Placental epithelial cell (primary cell): ENCODE measurements around the gene MSI2. TPM values are rescaled to one million over a fixed set of nuclear protein-coding genes. Genes with fewer than 3 reads are reported as not detected.

ENCODE experiments used
- small RNA-seq: library from RNA; depleted of rRNA; stranded (forward); fragments of <200 nt; gene quantifications from one replicate; pipeline ENCODE3, GENCODE V24; 2012
- total RNA-seq: library from RNA; depleted of rRNA; stranded (reverse); fragments of >200 nt; gene quantifications from 2 replicates; pipeline ENCODE4 v1.2.3, GENCODE V29; 2012

Gene MSI2
- 173 and 244 TPM in 2 replicates for total RNA-seq

DNA sequence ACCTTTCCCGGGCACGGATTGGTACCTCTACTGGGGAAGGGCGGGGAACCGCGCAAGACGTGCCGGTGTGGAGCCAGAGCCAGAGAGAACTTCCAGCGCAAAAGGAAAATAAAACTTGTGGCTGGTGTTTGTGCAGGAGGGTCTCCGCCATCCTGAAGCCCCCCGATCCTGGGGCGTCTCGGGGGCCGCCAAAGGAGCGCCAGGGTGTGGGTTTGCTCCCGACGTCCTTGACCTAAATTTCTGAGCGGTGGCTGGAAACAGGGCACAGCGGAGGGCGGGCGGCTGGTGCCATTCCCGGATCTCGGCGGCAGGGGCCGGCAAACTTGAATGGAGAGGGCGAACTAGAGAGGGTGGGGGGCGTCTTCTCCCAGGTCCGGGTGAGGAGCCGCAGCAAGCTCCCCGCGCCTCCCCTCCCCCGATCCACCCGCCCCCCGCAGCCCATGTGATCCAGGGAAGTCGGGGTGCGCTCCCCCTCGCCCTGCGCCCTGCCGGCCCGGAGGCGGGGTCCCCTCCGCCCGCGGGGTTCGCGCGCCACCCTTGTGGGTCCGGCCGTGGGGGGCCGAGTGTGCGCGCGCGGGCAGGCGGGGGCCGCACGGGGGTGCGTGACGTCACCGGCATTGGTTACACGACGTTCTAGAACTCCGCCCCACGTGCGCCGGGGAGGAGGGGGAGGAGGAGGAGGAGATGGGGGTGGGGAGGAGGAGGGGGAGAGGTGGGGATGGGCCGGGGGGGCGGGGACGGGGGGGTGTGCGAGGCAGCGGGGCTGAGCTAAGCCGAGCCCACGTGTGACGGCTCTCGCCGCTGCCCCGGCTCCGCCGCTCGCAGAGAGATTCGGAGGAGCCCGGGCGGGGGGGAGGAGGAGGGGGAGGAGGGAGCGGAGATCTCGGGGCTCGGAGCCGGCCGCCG, at the start of gene MSI2:
Gene MSI2 (plus strand): TSS at position 748 of the 906 bp plus-strand sequence. CDS start 220 bp downstream, outside the sequence.

Small RNAs within 50 kb of the gene (small RNA-seq; reads per million reads assigned to genes)
- gene RN7SL449P (not detected), gene RNU7-134P (not detected)

Other genes with a start within 250 kb of the MSI2 start
- 14.0 and 36.1 TPM in 2 replicates for gene AKAP1, start 171.3 kb upstream of the MSI2 start, total RNA-seq